ENCODE results near the gene GRK4.

GRCh38 chr4:2996415-2996814 lies 33.0 kb downstream of the GRK4 start:
- TF ChIP-seq CTCF (IDR thresholded peaks at IDR 0.05) (no peak), POLR2A (IDR thresholded peaks at IDR 0.05) (no peak)
